CD4-positive, CD25-positive, alpha-beta regulatory T cell (primary cell): ENCODE data around the gene PHKA1. TPM values are rescaled to one million over a fixed set of nuclear protein-coding genes. Genes with fewer than 3 reads are reported as not detected.
A peak's percentile ranks its signal among the peaks of the same experiment; 100 is the strongest.

ENCODE experiments used
- ATAC-seq, 2 donors: fragments of 150-1000 bp; cut with Tn5 transposase; one replicate each; pipeline ENCODE4 v1.10.0; 2021; ENCODE audit warnings: low read depth in 2 of 2, moderate number of reproducible peaks in 2 of 2, moderate library complexity in 1 of 2
- DNase-seq, 3 donors: peaks; one replicate each; pipeline versions ENCODE4 v3.0.0 to v3.0.0-alpha.2; 2012 to 2022; ENCODE audit warnings: mixed read lengths in 1 of 3
- H3K27ac ChIP-seq: one replicate; pipeline ENCODE4 v1.7.0; 2013; ENCODE audit warnings: mild to moderate bottlenecking, low read length; ENCODE audit not compliant: insufficient read depth, poor library complexity, severe bottlenecking
- H3K27me3 ChIP-seq: one replicate; pipeline ENCODE4 v1.7.0; 2013; ENCODE audit warnings: low read length; ENCODE audit not compliant: control insufficient read depth, insufficient read depth
- H3K36me3 ChIP-seq: one replicate; pipeline ENCODE4 v1.7.0; 2013; ENCODE audit warnings: mild to moderate bottlenecking, low read length, moderate library complexity; ENCODE audit not compliant: control insufficient read depth, insufficient read depth
- H3K4me1 ChIP-seq: 2 replicates; pipeline ENCODE4 v1.7.0; 2013; ENCODE audit warnings: mild to moderate bottlenecking, low read length; ENCODE audit not compliant: insufficient read depth, control insufficient read depth, poor library complexity, severe bottlenecking
- H3K4me3 ChIP-seq: one replicate; pipeline ENCODE4 v1.7.0; 2013; ENCODE audit warnings: low read depth, mild to moderate bottlenecking, low read length, moderate library complexity
- H3K9me3 ChIP-seq, 2 experiments: 1 replicate in 1 of 2; 2 replicates in 1 of 2; pipeline ENCODE4 v1.7.0; 2013; ENCODE audit warnings: low read length in 2 of 2, mild to moderate bottlenecking in 1 of 2, moderate library complexity in 1 of 2; ENCODE audit not compliant: control insufficient read depth in 2 of 2
- H3K27ac Mint-ChIP-seq, 3 donors: one replicate each; pipeline ENCODE4 v1.8.0; 2020 to 2022; ENCODE audit warnings: mild to moderate bottlenecking in 3 of 3, mixed read lengths in 3 of 3, moderate library complexity in 2 of 3
- H3K27me3 Mint-ChIP-seq: one replicate; pipeline ENCODE4 v1.8.0; 2022; ENCODE audit warnings: mild to moderate bottlenecking, mixed read lengths
- H3K36me3 Mint-ChIP-seq: one replicate; pipeline ENCODE4 v1.8.0; 2020; ENCODE audit warnings: mixed read lengths
- H3K4me1 Mint-ChIP-seq, 4 donors: one replicate each; pipeline ENCODE4 v1.8.0; 2020 to 2022; ENCODE audit warnings: mixed read lengths in 4 of 4, mild to moderate bottlenecking in 1 of 4
- H3K4me3 Mint-ChIP-seq, 4 donors: one replicate each; pipeline ENCODE4 v1.8.0; 2020 to 2022; ENCODE audit warnings: mild to moderate bottlenecking in 4 of 4, mixed read lengths in 4 of 4, moderate library complexity in 3 of 4
- H3K9me3 Mint-ChIP-seq, 7 donors: one replicate each; pipeline ENCODE4 v1.8.0; 2020 to 2022; ENCODE audit warnings: mixed read lengths in 7 of 7, mild to moderate bottlenecking in 3 of 7, moderate library complexity in 2 of 7
- polyA plus RNA-seq, 4 donors: library from polyadenylated mRNA; unstranded; fragments of 300-500 nt; fragmentation: Illumina TruSeq; gene quantifications; one replicate each; pipeline ENCODE4 v1.2.3, GENCODE V29; 2021
- total RNA-seq: library from RNA; stranded (reverse); gene quantifications from one replicate; pipeline ENCODE4 v1.2.3, GENCODE V29; 2022

Gene PHKA1
- total and polyA plus RNA-seq, 5 donors from 2014 or later = 0.08 to 0.30 TPM; not detected in 3

- no peaks in the 10 kb centered on the region for H3K36me3 ChIP-seq
- H3K27ac ChIP-seq = no peak overlapping the region
- peaks cover 5% of the 10 kb centered on the region for H3K27me3 ChIP-seq
- H3K9me3 ChIP-seq = no peaks in the 10 kb centered on the region
- Mint-ChIP-seq H3K27ac (no peak overlapping the region), H3K4me1 (peaks cover 0 to 8% (median 4%) of the 10 kb centered on the region in 4 donors), H3K27me3 (peaks cover 7% of the 10 kb centered on the region), H3K4me3 (peak overlapping the region in 3 of 4 donors; percentile 9 to 65 (median 47)), H3K9me3 (peaks cover 0 to 3% (median 0%) of the 10 kb centered on the region in 7 donors), H3K36me3 (no peaks in the 10 kb centered on the region)
- no peak overlapping the region for H3K4me3 ChIP-seq
- no peak for ATAC-seq
- DNase-seq = no peak
- H3K4me1 ChIP-seq = no peaks in the 10 kb centered on the region
Observed at GRCh38 chrX:72715546-72715945, 1.4 kb upstream of the PHKA1 start.

DNA sequence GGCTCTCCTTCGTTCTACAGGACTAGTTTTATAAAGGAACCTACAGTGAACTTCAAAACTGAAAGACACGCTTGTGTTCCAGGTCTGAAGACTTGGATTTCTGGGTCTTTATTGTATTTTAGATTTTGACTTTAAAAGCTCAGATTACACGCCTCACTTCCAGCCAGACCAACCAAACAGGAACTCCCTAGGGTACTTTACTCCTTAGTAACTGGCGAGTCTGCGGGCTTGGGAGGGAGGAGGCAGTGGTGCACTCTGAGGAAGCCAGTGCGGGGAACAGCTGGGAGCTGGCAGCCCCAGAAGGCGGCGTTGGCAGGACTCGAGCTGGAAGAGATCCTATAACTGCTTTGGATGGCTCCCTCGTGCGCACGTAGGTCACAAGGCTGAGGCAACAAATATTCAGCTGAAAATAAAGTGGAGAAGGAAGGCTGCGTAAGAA is 391 bp upstream of the PHKA1 start:
- ATAC-seq (no peak), DNase-seq (no peak)
- no peaks in the 10 kb centered on the region for H3K36me3 ChIP-seq
- Mint-ChIP-seq H3K4me3 (peak overlapping the region in 3 of 4 donors; percentile 39 to 79 (median 56)), H3K9me3 (peaks cover 0 to 3% (median 0%) of the 10 kb centered on the region in 7 donors), H3K36me3 (no peaks in the 10 kb centered on the region), H3K27me3 (peaks cover 7% of the 10 kb centered on the region), H3K4me1 (peaks cover 0 to 8% (median 4%) of the 10 kb centered on the region in 4 donors), H3K27ac (peak overlapping the region in 1 of 3 donors; percentile 66)
- no peak overlapping the region for H3K27ac ChIP-seq
- no peaks in the 10 kb centered on the region for H3K4me1 ChIP-seq
- H3K4me3 ChIP-seq = no peak overlapping the region
- H3K27me3 ChIP-seq = peaks cover 5% of the 10 kb centered on the region
- H3K9me3 ChIP-seq = no peaks in the 10 kb centered on the region

GRCh38 chrX:72713130-72713529 is 976 bp downstream of the PHKA1 start:
- peak overlapping the region; percentile 25 to 84 (median 68) for H3K4me3 Mint-ChIP-seq
- no peaks in the 10 kb centered on the region for H3K36me3 Mint-ChIP-seq
- H3K27ac Mint-ChIP-seq = no peak overlapping the region
- H3K27me3 ChIP-seq = peaks cover 5% of the 10 kb centered on the region
- no peaks in the 10 kb centered on the region for H3K4me1 ChIP-seq
- H3K27ac ChIP-seq = no peak overlapping the region
- peaks cover 0 to 8% (median 4%) of the 10 kb centered on the region in 4 donors for H3K4me1 Mint-ChIP-seq
- H3K9me3 ChIP-seq = no peaks in the 10 kb centered on the region
- H3K9me3 Mint-ChIP-seq = peaks cover 0 to 3% (median 0%) of the 10 kb centered on the region in 7 donors
- H3K4me3 ChIP-seq = no peak overlapping the region
- no peak for DNase-seq
- H3K27me3 Mint-ChIP-seq = peaks cover 7% of the 10 kb centered on the region
- H3K36me3 ChIP-seq = no peaks in the 10 kb centered on the region
- ATAC-seq = no peak

GRCh38 chrX:72712094-72712755 is 1.9 kb downstream of the PHKA1 start:
- Mint-ChIP-seq H3K4me3 (no peak overlapping the region), H3K27ac (no peak overlapping the region), H3K27me3 (peaks cover 7% of the 10 kb centered on the region), H3K4me1 (peaks cover 0 to 8% (median 4%) of the 10 kb centered on the region in 4 donors), H3K36me3 (no peaks in the 10 kb centered on the region), H3K9me3 (peaks cover 0 to 3% (median 0%) of the 10 kb centered on the region in 7 donors)
- Histone ChIP-seq H3K36me3 (no peaks in the 10 kb centered on the region), H3K4me1 (no peaks in the 10 kb centered on the region), H3K27me3 (peaks cover 5% of the 10 kb centered on the region), H3K27ac (no peak overlapping the region), H3K4me3 (no peak overlapping the region), H3K9me3 (no peaks in the 10 kb centered on the region)
- DNase-seq = no peak
- ATAC-seq = no peak

DNA sequence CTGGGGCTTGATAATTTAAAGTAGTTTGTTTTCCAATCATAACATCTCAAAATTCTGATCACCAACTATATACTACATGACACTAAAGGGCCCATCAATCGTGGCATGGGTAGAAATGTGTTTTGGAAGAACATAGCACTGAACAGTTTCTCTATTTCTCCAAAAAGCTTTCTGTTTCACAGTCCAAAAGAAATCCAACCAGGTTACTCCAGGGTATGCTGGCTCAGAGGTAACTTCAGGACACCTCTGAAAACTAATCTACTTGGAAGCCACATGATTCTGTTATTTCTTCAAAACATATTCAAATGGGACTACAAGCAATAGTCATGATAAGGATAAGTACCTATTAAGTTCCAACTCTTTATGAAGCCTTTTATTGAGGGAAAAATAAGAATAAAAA is 8.3 kb downstream of the PHKA1 start:
- Mint-ChIP-seq H3K4me3 (no peak overlapping the region), H3K27me3 (no peaks in the 10 kb centered on the region)

DNA sequence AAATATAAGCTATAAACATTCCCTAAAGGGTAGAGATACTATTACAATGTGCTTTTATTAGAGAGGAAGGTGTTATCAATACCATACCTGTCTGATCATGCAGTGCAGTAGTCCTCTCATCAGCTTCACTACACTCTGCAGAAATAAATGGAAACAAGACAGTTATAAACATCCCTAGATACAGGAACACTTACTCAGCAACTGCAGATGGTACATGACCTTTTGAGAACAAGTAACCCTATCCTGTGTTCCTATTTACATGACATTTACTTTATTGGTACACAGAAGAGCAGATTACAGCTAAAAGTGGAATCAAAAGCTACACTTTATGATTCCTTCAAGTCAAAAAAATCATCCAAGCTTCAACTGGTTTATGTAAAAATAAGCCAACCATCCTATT is 9.0 kb downstream of the PHKA1 start:
- no peak overlapping the region for H3K27ac ChIP-seq
- Mint-ChIP-seq H3K9me3 (no peaks in the 10 kb centered on the region), H3K27me3 (no peaks in the 10 kb centered on the region), H3K4me3 (peak overlapping the region in 1 of 4 donors; percentile 21), H3K36me3 (no peaks in the 10 kb centered on the region), H3K4me1 (no peaks in the 10 kb centered on the region), H3K27ac (no peak overlapping the region)
- H3K4me1 ChIP-seq = no peaks in the 10 kb centered on the region
- H3K27me3 ChIP-seq = no peaks in the 10 kb centered on the region
- DNase-seq (no peak), ATAC-seq (no peak)
- no peaks in the 10 kb centered on the region for H3K36me3 ChIP-seq
- no peaks in the 10 kb centered on the region for H3K9me3 ChIP-seq
- no peak overlapping the region for H3K4me3 ChIP-seq

More for the DNA sequence above, 8.3 kb downstream of the PHKA1 start:
- Histone ChIP-seq H3K9me3 (no peaks in the 10 kb centered on the region), H3K4me1 (no peaks in the 10 kb centered on the region), H3K36me3 (no peaks in the 10 kb centered on the region), H3K27ac (no peak overlapping the region), H3K4me3 (no peak overlapping the region), H3K27me3 (no peaks in the 10 kb centered on the region)
- H3K36me3 Mint-ChIP-seq = no peaks in the 10 kb centered on the region
- DNase-seq (no peak), ATAC-seq (no peak)
- H3K9me3 Mint-ChIP-seq = no peaks in the 10 kb centered on the region
- H3K27ac Mint-ChIP-seq = no peak overlapping the region
- no peaks in the 10 kb centered on the region for H3K4me1 Mint-ChIP-seq

- Histone ChIP-seq H3K36me3 (no peaks in the 10 kb centered on the region), H3K4me3 (no peak overlapping the region), H3K4me1 (no peaks in the 10 kb centered on the region), H3K9me3 (no peaks in the 10 kb centered on the region), H3K27ac (no peak overlapping the region), H3K27me3 (no peaks in the 10 kb centered on the region)
- H3K9me3 Mint-ChIP-seq = no peaks in the 10 kb centered on the region
- ATAC-seq = no peak
- H3K4me3 Mint-ChIP-seq = no peak overlapping the region
- H3K36me3 Mint-ChIP-seq = no peaks in the 10 kb centered on the region
- DNase-seq = no peak
- H3K4me1 Mint-ChIP-seq = no peaks in the 10 kb centered on the region
- no peaks in the 10 kb centered on the region for H3K27me3 Mint-ChIP-seq
- H3K27ac Mint-ChIP-seq = no peak overlapping the region
Observed at GRCh38 chrX:72694170-72694569, 19.9 kb downstream of the PHKA1 start.

- Histone ChIP-seq H3K27me3 (no peaks in the 10 kb centered on the region), H3K4me3 (no peak overlapping the region), H3K27ac (no peak overlapping the region), H3K9me3 (no peaks in the 10 kb centered on the region), H3K4me1 (no peaks in the 10 kb centered on the region), H3K36me3 (no peaks in the 10 kb centered on the region)
- Mint-ChIP-seq H3K4me3 (no peak overlapping the region), H3K4me1 (no peaks in the 10 kb centered on the region), H3K36me3 (no peaks in the 10 kb centered on the region), H3K27me3 (peaks cover 4% of the 10 kb centered on the region), H3K27ac (no peak overlapping the region), H3K9me3 (no peaks in the 10 kb centered on the region)
- ATAC-seq (no peak), DNase-seq (no peak)
Observed at GRCh38 chrX:72693477-72693876, 20.6 kb downstream of the PHKA1 start.
